GM18511 (cell line): ENCODE results near the gene IGFBP6.
"Not testable (repeated sequence)": the region's sequence is repeated elsewhere in the genome, so short reads cannot be mapped to it uniquely, and the experiment has no call there.

Experiments
- ATAC-seq: cut with Tn5 transposase; IDR thresholded peaks from one replicate; pipeline ENCODE4 v1.9.1; 2021; ENCODE audit warnings: mild to moderate bottlenecking, moderate library complexity; ENCODE audit not compliant: unreplicated experiment

IGFBP6 gene

GRCh38 chr12:53094796-53095595 is 2.5 kb upstream of the IGFBP6 start:
- ATAC-seq: not testable (repeated sequence)

- not testable (repeated sequence) for ATAC-seq
Observed at GRCh38 chr12:53095596-53095895, 1.9 kb upstream of the IGFBP6 start.

GRCh38 chr12:53096089-53096741 is 1.3 kb upstream of the IGFBP6 start:
- no peak for ATAC-seq

DNA sequence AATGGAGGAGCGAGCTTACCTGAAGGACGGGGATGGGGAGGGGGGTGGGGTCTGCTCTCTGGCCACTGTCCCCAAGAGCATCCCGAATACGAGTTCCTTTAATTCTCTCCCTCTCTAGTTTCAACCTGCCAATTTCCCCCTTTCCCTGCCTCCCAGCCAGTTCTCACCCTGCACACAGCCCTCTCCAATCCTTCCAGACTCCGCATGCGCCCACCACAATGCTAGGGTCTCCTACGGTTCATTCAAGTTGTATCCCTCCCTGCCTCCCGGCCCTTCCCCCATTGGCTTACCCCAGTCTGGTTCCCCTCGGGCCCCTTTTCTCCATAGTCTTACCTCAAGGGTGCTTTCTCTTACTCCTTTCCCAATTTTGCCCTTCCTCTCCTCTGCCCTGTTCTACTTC is 708 bp upstream of the IGFBP6 start:
- ATAC-seq: no peak

- no peak for ATAC-seq
Observed at GRCh38 chr12:53097207-53097563, 282 bp upstream of the IGFBP6 start.

- ATAC-seq: no peak
Observed at GRCh38 chr12:53098354-53098981, 1.0 kb downstream of the IGFBP6 start.

DNA sequence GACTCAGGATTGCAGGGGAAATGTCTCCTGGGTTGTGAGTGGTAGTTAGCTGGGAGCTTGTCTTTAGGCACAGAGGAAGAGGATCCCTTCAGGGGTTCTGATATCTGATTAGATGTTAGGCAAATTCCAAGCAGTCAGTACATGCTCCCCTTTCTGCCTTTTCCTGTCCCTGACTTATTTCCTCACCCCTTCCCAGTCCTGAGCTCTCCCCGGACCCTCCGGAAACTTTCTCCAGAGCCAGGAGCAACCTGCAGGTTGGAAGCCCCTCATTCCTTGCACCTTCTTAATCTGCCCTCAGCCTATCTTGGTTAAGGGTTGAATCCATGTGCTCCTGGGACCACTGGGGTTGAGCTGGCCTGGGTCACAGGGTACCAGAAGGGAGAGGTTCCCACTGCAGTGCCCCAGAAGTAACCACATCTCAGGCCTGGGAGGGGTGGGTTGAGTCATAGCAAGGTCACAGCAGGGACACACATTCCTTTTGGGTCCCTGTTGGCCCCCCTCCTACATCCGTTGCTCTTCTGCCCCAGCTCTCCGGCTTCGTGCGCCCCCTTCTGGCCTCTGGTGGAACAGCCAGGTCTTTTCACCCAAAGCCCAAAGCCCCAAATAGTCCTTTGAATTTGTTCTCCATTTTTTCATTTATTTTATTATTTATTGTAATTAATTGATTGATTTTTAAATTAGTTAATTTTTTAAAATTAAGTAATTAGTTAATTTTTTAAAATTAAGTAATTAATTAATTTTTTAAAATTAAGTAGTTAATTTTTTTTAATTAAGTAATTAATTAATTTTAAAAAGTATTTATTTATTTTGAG is 1.8 kb downstream of the IGFBP6 start:
- ATAC-seq: no peak

DNA sequence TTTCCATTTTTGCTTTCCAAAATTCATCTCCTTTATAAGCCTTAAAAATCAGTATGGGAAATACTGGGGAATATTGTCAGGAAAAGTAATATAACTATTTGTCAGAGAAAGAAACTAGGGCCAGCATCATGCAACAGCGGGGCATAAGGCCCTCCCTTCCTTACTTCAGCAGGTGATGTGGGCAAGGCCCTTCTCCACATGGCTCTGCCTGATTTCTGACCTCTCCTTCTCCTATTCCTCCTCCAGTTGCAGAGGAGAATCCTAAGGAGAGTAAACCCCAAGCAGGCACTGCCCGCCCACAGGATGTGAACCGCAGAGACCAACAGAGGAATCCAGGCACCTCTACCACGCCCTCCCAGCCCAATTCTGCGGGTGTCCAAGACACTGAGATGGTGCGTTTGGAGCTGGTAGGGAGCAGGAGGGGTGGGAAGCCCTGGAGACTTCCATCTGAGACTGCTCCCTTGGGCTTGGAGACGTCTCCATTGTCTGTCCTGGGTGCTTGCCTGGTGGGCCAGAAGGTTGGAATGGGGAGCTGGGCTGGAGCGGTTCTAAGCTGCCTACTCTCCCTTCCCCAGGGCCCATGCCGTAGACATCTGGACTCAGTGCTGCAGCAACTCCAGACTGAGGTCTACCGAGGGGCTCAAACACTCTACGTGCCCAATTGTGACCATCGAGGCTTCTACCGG is 3.1 kb downstream of the IGFBP6 start:
- ATAC-seq: no peak

DNA sequence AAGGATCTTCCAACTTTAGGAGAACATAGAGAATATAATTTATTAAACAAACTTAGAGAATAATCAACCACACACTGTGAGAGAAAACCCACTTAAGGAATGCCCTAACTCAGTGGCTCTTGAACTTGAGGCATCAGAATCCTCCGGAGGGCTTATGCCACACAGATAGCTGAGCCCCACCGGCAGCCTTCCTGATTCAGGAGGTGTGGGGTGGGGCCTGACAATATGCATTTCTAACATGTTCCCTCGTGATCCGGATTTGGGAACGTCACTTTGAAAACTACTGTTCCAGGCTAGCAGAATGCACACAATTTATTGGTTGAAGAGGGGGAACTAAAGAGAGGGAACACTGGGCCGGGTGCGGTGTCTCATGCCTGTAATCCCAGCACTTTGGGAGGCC is 3.8 kb downstream of the IGFBP6 start:
- no peak for ATAC-seq

GRCh38 chr12:53101931-53102781 is 4.7 kb downstream of the IGFBP6 start:
- no peak for ATAC-seq

GRCh38 chr12:53102883-53103807 is 5.7 kb downstream of the IGFBP6 start, which contains the start of gene SOAT2:
Gene SOAT2 (plus strand): TSS chr12:53103486. CDS start chr12:53103578, 92 bp downstream.
- peak; percentile 75 for ATAC-seq

DNA sequence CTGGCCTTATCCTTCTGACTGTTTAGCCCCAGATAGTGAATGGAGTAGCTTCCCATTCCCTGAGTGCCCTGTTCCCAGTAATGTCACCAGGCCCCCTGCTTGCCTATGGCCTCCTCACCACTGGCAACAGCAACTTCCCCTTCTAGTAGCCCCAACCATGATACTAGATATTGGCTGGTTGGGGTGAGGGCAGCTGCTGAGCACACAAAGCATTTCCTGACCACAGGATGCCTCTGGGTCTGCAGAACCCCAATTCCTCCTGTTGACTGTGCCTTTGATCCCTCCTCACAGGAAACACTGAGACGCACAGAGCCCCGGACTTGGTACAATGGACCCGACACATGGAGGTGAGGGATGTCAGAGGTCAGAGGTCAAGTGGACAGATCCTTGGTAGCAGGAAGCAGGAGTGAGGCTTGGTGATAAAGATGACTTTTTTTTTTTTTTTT is 6.4 kb downstream of the IGFBP6 start:
- ATAC-seq: no peak

GRCh38 chr12:53105256-53105655 is 7.8 kb downstream of the IGFBP6 start:
- ATAC-seq: no peak

DNA sequence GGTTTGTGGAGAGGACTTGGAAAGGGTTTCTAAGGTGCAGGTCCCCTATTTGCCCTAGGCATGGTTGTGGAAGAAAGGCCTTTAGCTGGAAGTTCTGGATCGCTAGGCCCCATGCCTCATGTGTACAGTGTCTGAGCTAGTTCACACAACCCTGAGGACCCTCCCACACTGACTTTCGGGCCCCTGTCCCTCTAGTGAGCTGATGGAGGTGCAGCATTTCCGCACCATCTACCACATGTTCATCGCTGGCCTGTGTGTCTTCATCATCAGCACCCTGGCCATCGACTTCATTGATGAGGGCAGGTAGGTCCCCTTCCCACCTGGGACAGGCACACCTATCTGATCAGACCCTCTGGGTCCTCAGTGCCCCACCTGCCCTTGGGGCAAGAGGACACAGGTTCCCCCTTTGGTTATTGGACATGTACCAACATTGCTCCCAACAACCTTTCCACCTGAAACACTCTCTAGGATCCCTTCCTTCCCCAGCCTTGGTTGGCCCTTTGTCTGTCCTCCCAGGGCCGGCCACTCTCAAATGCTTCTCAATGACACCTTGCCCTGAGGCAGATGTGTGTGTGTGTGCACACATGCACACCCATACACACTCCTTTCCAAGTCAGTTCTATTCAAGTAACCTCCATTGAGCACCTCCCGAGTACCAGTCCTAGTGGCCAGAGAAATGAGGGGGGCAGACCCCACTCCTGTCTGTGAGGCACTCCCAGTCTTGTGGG is 8.4 kb downstream of the IGFBP6 start:
- no peak for ATAC-seq

DNA sequence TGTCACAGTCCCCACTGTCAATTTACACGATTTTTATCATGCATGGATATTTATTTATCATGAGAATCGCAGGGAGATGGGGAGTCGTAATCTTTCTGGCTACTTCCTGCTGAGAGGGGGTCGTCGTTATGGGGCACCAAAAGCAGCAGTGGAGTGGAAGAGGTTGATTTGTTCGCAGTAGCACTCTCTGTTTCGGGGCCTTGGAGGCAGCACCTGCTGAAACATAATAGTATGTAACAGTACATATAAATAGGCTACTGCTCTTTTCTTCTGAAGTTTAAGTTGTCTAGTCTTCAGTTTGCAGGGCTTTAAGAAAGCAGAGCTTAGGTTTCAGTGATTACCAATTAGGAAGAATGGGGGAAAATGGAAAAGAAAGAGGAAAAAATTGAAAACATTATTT is 9.7 kb downstream of the IGFBP6 start:
- no peak for ATAC-seq

- ATAC-seq: not testable (repeated sequence)
Observed at GRCh38 chr12:53112431-53112830, 15.0 kb downstream of the IGFBP6 start.

GRCh38 chr12:53113136-53113705 is 15.8 kb downstream of the IGFBP6 start:
- ATAC-seq: no peak

GRCh38 chr12:53113951-53114350 is 16.5 kb downstream of the IGFBP6 start:
- ATAC-seq: no peak
